Stimulated activated CD4-positive, alpha-beta T cell treated with anti-CD3 and anti-CD28 coated beads, Interleukin-12 subunit alpha, Interleukin-12 subunit beta, amount 100 ng/mL, for 24 hours (primary cell): ENCODE data around the gene LIMS2.
A peak's percentile ranks its signal among the peaks of the same experiment; 100 is the strongest.

Experiments used
- DNase-seq, 2 experiments: peaks; one replicate each; pipeline ENCODE4 v3.0.0-alpha.2; 2020; ENCODE audit warnings: low read depth in 2 of 2

The LIMS2 gene

GRCh38 chr2:127606625-127607398, 68.5 kb downstream of the LIMS2 start:
- DNase-seq = no peak

GRCh38 chr2:127605691-127606263, 69.6 kb downstream of the LIMS2 start:
- DNase-seq = no peak

DNA sequence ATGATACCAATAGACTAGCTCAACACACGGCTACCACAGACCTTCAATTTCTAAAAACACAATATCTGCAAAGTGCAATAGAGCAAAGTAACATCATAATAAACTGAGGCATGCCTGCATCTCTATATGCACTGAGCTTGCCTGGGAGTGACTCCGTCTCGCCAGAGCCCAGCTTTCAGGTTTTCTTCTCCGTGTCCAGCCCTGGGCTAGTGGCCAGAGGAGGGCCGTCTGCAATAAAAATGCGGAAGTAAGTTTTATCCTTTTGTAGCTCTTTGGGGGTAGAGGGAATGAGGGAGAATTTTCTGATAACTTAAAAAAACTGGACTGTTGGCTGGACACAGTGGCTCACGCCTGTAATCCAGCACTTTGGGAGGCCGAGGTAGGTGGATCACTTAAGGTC, 70.3 kb downstream of the LIMS2 start:
- no peak for DNase-seq

DNA sequence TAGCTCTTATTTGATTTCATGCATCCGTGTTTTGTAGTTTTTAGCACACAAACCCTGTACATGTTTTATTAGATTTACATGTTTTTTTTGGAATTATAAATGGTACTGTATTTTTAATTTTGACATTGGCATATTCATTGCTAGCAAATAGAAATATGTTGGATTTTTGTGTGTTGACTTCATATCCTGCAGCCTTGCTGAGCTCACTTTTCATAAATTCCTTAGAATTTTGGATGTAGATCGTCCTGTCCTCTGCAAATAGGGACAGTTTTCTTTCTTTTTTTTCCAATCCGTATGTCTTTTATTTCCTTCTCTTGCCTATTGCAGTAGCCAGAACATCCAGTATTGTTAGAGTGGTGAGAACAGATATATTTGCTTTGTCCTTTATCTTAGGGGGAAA, 76.1 kb downstream of the LIMS2 start:
- DNase-seq = no peak

GRCh38 chr2:127598711-127599110, 76.6 kb downstream of the LIMS2 start:
- DNase-seq = no peak

- DNase-seq = no peak
These were observed 77.3 kb downstream of the LIMS2 start for GRCh38 chr2:127597984-127598380.

- no peak for DNase-seq
These were observed 78.0 kb downstream of the LIMS2 start for GRCh38 chr2:127597046-127597983.

DNA sequence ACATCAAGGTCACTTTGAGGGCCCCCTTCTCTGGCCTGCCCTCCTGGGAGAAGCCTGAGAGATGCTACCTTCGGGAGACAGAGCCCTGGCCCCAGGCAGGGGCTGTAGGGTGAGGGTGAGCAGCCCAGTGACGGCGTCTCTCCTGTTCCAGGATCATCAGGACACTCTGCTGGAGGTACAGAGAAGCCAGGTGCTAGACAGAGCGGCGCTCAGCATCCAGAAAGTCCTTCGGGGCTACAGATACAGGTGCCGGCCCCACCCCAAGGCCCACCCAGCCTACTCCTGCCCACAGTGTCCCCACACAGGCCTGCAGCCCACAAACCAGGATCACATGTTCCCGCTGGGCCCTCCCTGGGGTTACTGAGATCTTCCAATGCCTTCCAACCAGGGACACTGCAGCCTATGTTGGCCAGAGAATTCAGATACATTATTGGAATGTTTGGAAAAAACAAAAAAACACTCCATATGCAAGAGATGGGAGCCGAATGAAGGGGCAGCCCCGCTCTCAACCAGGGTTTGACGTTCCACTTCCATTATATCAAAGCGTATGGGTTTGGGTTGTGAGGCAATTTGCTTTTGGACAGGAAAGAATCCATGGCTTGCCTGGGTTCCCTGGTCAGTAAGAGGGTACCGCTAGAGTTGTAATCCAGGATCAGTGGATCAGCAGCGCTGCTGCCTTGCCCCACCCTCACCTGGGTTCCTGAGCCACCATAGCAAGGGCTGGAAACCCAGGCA, 78.9 kb downstream of the LIMS2 start:
- DNase-seq = no peak

DNA sequence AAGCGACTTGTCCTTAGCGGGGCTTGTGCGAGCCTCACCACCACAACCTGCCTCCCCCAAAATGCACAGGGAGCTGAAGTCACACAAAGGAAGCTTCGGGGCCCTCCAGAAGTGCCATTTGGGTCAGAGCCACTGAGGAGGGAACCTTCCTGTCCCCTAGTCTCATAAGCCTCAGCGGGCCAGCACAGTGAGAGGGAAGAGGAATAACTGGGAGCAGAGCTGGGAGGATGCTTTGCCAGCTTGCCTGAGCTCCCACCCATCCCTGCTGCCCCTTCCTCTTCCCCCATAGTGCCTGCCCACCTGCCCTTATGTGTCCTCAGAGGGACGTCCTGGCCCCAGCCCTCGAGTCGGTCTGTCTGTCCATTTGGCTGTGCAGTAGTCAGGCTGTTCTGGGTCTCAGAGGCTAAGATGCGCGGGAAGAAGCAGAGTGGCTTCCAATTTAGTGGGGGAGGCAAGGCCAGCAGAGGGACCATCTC, 81.2 kb downstream of the LIMS2 start:
- DNase-seq = no peak

GRCh38 chr2:127593228-127594115, 81.9 kb downstream of the LIMS2 start:
- DNase-seq = no peak

DNA sequence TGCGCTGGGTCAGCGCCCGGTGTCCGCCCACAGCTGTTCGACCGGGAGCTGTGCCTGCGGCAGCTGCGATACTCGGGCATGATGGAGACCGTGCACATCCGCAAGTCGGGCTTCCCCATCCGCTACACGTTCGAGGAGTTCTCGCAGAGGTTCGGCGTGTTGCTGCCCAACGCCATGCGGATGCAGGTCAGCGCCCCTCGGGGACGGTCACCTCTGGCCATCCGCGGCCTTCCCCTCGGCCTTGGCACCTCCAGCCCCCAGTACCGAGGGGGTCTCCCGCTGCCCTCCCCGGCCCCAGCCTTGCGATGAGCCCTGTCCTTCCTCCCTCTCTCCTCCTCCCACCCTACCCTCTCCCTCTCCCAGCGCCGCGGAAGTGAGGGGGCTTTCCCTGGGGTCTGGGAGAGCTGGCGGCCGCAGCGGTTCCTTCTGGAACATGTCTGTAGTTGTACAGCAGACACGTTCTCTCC, 82.5 kb downstream of the LIMS2 start:
- no peak for DNase-seq

- DNase-seq = peak; percentile 35 to 57
These were observed 84.0 kb downstream of the LIMS2 start for GRCh38 chr2:127591221-127591923.

GRCh38 chr2:127590386-127591190, 84.7 kb downstream of the LIMS2 start:
- DNase-seq = no peak

DNA sequence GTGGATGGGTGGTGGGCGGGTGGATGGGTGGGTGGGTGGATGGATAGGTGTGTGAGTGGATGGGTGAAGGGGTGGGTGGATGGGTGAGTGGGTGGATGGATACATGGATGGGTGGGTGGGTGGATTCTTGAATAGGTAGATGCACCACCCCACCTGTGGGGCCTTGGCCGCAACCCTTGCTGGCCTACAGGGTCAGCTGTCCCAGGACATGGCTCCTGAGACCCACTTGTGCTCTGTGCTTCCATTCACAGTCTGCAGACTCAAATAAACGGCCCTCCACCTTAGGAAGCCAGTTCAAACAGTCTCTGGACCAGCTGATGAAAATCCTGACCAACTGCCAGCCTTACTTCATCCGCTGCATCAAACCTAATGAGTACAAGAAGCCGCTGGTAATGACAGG, 85.5 kb downstream of the LIMS2 start:
- no peak for DNase-seq

- no peak for DNase-seq
These were observed 86.0 kb downstream of the LIMS2 start for GRCh38 chr2:127589358-127589757.
